Measurements from ENCODE around the gene ROR1. TPM values are rescaled to one million over a fixed set of nuclear protein-coding genes. Genes with fewer than 3 reads are reported as not detected.
A peak's percentile ranks its signal among the peaks of the same experiment; 100 is the strongest.

Gene ROR1
- total and polyA plus RNA-seq, 2 of the 4 experiments (the other 2 are of a cell fraction), result 4.4 to 10.0 TPM

GRCh38 chr1:63950023-63950422, 176.2 kb downstream of the ROR1 start:
- H2BK120ac ChIP-seq (ENCODE audit: low read depth, low read length), result no peak overlapping the region
- 0 out of 2 replicates have a peak overlapping the region, but pooled peaks have one; percentile 22 for H3K4me2 ChIP-seq (ENCODE audit: low read depth, low read length)
- no peak; the same call in 1 of the 2 replicates for ATAC-seq (ENCODE audit: low read depth)
- no peak overlapping the region for H2AFZ ChIP-seq (replicated peaks; ENCODE audit: low read length, poor library complexity)
- WGBS, 2 experiments (ENCODE audit: extremely low coverage in 2 of 2, insufficient read length in 1 of 2), result no CpG with 5 or more reads among the region's 3 CpGs
- H2AK5ac ChIP-seq (ENCODE audit: low read depth, low read length), result no peak overlapping the region
- intact Hi-C loops (cut with micrococcal nuclease), result no loop called here
- no peak overlapping the region for H3K4me3 ChIP-seq (ENCODE audit: insufficient read depth, low read depth, low read length)
- no peak overlapping the region for H3K56ac ChIP-seq (ENCODE audit: extremely low read depth, insufficient read depth, low read length)
- peak; percentile 93 for TF ChIP-seq CEBPB (IDR thresholded peaks at IDR 0.05; ENCODE audit: low read depth, low read length)
- no peak for TF ChIP-seq CTCF (conservative IDR thresholded peaks at IDR 0.05; ENCODE audit: low read depth, low read length)
- no peak overlapping the region for H3K9ac ChIP-seq (ENCODE audit: low read depth, low read length)
- H3K4ac ChIP-seq (ENCODE audit: low read depth, low read length), result no peak overlapping the region
- H3K18ac ChIP-seq (ENCODE audit: low read depth, low read length), result no peak overlapping the region
- no TSS peak for BruUV-seq (replicated peaks)
- POLR2A ChIA-PET (ENCODE audit: unreplicated experiment), result no interaction called here
- no peak overlapping the region for H2AK9ac ChIP-seq (replicated peaks; ENCODE audit: low read depth, low read length, poor library complexity)
- H2BK20ac ChIP-seq (ENCODE audit: low read depth, low read length), result no peak overlapping the region
- H4K91ac ChIP-seq (ENCODE audit: insufficient read depth, low read depth, low read length), result no peak overlapping the region
- dilution Hi-C loops (cut with HindIII; ENCODE audit: low sequenced_read_pairs, unreplicated experiment), result no loop called here
- H3K23ac ChIP-seq (ENCODE audit: low read depth, low read length), result no peak overlapping the region
- no peak overlapping the region for H2BK5ac ChIP-seq (ENCODE audit: low read depth, low read length, poor library complexity, severe bottlenecking)
- no peak overlapping the region for H4K8ac ChIP-seq (ENCODE audit: low read depth in 2 of 2, low read length in 2 of 2)
- no peaks in the 10 kb centered on the region; the same call in 1 of the 2 replicates for H3K9me1 ChIP-seq (ENCODE audit: insufficient read depth, low read length)
- H4K5ac ChIP-seq (ENCODE audit: low read depth, low read length), result no peak overlapping the region
- no peak overlapping the region for H2BK15ac ChIP-seq (ENCODE audit: low read depth, low read length)
- in situ Hi-C loops (cut with MboI; ENCODE audit: low sequenced_read_pairs), result no loop called here
- no peaks in the 10 kb centered on the region for H3K79me1 ChIP-seq (ENCODE audit: low read depth in 1 of 2, low read length in 2 of 2)
- no peaks in the 10 kb centered on the region for H4K20me1 ChIP-seq (ENCODE audit: insufficient read depth, low read length)
- no peak overlapping the region for H3K27ac ChIP-seq (ENCODE audit: insufficient read depth, low read length)
- H3K27me3 ChIP-seq (ENCODE audit: control insufficient read depth, insufficient read depth, low read length), result no peaks in the 10 kb centered on the region; the same call in 1 of the 2 replicates
- H3K14ac ChIP-seq (replicated peaks; ENCODE audit: low read depth, low read length), result no peak overlapping the region
- DNase-seq, result no peak
- CTCF ChIA-PET, result no interaction called here
- H3K9me3 ChIP-seq (ENCODE audit: control insufficient read depth, insufficient read depth, low read length), result peaks cover 6% of the 10 kb centered on the region
- no peaks in the 10 kb centered on the region for H3K36me3 ChIP-seq (ENCODE audit: control insufficient read depth, insufficient read depth, low read length)
- peaks cover 2% of the 10 kb centered on the region; the same call in 1 of the 2 replicates for H3K4me1 ChIP-seq (ENCODE audit: control insufficient read depth, insufficient read depth, low read length)
